Lower leg skin (tissue), 4 donors: ENCODE results near the gene PILRA. TPM values are rescaled to one million over a fixed set of nuclear protein-coding genes. Genes with fewer than 3 reads are reported as not detected.
"Not testable (repeated sequence)": the region's sequence is repeated elsewhere in the genome, so short reads cannot be mapped to it uniquely, and the experiment has no call there.

Experiments used
- DNase-seq, 2 donors: peaks; one replicate each; pipeline ENCODE4 v3.0.0-alpha.2; 2019; ENCODE audit warnings: low spot score in 2 of 2
- H3K4me3 ChIP-seq: fragments of 200-600 bp; sonication (generic); 2 replicates; pipeline ENCODE4 v1.5.1; 2017; ENCODE audit warnings: mild to moderate bottlenecking, low read depth; ENCODE audit not compliant: poor library complexity, severe bottlenecking
- POLR2A ChIP-seq, 2 donors: fragments of 450-650 bp; IDR thresholded peaks; one replicate each; pipeline ENCODE4 v1.6.1; 2016 to 2017; ENCODE audit warnings: antibody characterized with exemption in 2 of 2, mild to moderate bottlenecking in 1 of 2, moderate library complexity in 1 of 2
- WGBS, 2 donors: methylation state at CpG; one replicate each; pipeline ENCODE4 v1.1.5; 2018; 5-methylcytosine and 5-hydroxymethylcytosine counted together
- intact Hi-C: fragments of 100-400 bp; cut with DNase I; formaldehyde crosslinking; loops from one replicate; pipeline ENCODE4 v1.15.0; 2023; ENCODE audit warnings: low total_unique reads
- total RNA-seq, 4 donors: library from RNA; depleted of rRNA; stranded (reverse); fragments of >200 nt; gene quantifications; one replicate each; pipeline ENCODE4 v1.1.0, GENCODE V29; 2016
- TF ChIP-seq, protein P1 (sequence below), 3 donors: fragments of 450-650 bp; IDR thresholded peaks; one replicate each; pipeline ENCODE4 v1.5.1; 2016; ENCODE audit warnings: antibody characterized with exemption in 3 of 3, mild to moderate bottlenecking in 3 of 3, moderate library complexity in 2 of 3

Gene PILRA
- total RNA-seq, 4 donors from 2014 or later = 2.2 to 4.6 (median 3.4) TPM

GRCh38 chr7:100441641-100442535 lies 68.6 kb downstream of the PILRA start:
- WGBS, 2 donors = 87 to 92% methylated on average over 11 of the region's 11 CpGs
- intact Hi-C loops = no loop called here
- peak in 1 of 2 donors; percentile 65 for DNase-seq
- H3K4me3 ChIP-seq = no peak overlapping the region
- no peak for TF ChIP-seq POLR2A (IDR thresholded peaks at IDR 0.05)
- TF ChIP-seq, protein P1, sequence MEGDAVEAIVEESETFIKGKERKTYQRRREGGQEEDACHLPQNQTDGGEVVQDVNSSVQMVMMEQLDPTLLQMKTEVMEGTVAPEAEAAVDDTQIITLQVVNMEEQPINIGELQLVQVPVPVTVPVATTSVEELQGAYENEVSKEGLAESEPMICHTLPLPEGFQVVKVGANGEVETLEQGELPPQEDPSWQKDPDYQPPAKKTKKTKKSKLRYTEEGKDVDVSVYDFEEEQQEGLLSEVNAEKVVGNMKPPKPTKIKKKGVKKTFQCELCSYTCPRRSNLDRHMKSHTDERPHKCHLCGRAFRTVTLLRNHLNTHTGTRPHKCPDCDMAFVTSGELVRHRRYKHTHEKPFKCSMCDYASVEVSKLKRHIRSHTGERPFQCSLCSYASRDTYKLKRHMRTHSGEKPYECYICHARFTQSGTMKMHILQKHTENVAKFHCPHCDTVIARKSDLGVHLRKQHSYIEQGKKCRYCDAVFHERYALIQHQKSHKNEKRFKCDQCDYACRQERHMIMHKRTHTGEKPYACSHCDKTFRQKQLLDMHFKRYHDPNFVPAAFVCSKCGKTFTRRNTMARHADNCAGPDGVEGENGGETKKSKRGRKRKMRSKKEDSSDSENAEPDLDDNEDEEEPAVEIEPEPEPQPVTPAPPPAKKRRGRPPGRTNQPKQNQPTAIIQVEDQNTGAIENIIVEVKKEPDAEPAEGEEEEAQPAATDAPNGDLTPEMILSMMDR (IDR thresholded peaks at IDR 0.05) = no peak

DNA sequence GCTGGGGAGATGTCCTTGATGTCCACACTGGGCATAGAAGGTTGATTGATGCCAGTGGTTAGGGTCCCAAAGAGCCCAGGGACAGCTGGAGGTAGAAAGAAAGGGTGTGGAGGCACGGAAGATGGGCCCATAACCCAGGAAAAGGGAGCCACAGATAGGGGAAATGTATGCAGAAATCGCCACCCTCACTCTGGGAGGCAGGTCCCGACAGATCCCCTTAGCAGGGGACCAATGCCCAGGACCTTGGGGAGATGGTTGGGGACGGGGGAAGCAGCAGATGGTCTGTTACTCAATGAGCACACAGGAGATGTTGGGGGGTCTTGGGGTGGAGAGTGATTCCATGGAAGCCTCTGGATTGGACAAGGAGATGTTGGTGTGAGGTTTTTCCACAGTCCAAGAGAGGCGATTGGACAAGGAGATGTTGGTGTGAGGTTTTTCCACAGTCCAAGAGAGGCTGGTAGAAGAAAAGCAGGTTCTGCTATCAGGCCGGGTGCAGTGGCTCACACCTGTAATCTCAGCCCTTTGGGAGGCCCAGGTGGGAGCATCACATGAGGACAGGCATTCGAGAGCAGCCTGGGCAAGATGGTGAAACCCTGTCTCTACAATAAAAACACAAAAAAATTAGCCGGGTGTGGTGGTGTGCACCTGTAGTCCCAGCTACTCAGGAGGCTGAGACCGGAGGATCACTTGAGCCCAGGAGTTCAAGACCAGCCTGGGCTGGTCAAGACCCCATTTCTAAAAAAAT lies 70.0 kb downstream of the PILRA start:
- peak in 1 of 2 donors; percentile 78 for DNase-seq
- intact Hi-C loops = no loop called here

DNA sequence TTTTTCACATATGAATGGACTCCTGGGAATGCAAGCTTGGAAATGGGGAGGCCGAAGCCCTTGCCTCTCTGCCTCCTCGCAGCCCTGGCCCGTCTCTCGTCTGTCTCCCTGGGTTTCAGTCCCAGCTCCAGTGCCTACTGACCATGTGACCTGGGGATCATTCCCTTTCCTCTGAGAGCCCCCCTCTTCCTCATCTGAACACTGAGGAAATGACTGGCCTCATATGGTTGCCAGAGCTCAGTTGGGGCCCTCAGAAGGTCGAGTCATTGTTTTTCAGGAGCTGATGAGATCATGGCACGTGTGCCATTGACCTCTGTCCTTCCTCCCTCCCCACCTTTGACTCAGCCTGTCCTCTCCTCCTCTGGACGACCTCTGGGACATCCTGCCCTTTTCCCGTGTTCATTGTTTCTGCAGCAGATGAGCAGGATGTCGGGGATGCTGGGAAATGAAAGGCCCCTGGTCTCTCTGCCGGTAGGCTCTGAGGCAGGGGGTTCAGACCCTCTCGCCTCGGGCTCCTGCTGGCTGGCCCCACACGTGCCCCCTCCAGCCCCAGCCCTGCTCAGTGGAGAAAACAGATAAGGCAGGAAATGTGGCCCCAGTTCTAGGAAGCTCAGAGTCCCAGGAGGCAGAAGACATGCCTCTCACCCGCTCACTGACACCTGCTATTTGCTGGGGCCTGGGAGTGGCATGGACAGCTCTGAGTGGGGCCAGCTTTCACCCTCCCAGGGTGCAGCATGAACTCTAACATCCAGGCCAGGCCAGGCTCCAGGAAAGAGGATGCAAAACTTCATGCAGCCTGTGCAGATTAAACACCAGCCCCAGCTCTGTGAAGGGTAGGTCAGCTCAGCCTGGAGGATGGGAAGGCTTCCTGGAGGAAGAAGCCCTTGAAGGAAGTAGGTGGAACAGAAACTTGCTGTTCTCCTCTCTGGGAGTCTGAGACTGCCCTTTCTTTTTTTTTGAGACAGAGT lies 71.3 kb downstream of the PILRA start:
- TF ChIP-seq POLR2A (IDR thresholded peaks at IDR 0.05) = no peak
- TF ChIP-seq, protein P1 (IDR thresholded peaks at IDR 0.05) = peak in 1 of 3 donors; percentile 37
- DNase-seq = no peak
- WGBS, 2 donors = 31 to 56% methylated on average over 14 of the region's 14 CpGs
- H3K4me3 ChIP-seq = no peak overlapping the region
- intact Hi-C loops = no loop called here

More for the DNA sequence above, 70.0 kb downstream of the PILRA start:
- H3K4me3 ChIP-seq = no peak overlapping the region
- TF ChIP-seq, protein P1 (IDR thresholded peaks at IDR 0.05) = no peak
- TF ChIP-seq POLR2A (IDR thresholded peaks at IDR 0.05) = no peak
- WGBS, 2 donors = 91 to 93% methylated on average over 9 of the region's 9 CpGs

- WGBS, 2 donors = 47 to 80% methylated on average over 2 of the region's 2 CpGs
- intact Hi-C loops = no loop called here
- H3K4me3 ChIP-seq = no peak overlapping the region
- TF ChIP-seq, protein P1 (IDR thresholded peaks at IDR 0.05) = no peak
- no peak for TF ChIP-seq POLR2A (IDR thresholded peaks at IDR 0.05)
- DNase-seq = no peak
Observed at GRCh38 chr7:100446040-100446439, 72.8 kb downstream of the PILRA start.

DNA sequence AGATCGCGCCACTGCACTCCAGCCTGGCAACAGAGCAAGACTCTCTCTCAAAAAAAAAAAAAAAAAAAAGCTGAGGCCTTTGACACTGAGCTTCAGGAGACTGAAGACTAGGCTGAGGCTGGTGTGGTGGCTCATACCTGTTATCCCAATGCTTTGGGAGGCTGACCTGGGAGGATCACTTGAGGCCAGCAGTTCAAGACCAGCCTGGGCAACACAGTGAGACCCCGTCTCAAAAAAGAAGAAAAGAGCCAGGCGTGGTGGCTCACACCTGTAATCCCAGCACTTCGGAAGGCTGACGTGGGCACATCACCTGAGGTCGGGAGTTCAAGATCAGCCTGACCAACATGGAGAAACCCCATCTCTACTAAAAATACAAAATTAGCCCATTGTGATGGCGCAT lies 74.1 kb downstream of the PILRA start:
- H3K4me3 ChIP-seq, DNase-seq, intact Hi-C loops: not testable (repeated sequence)
- 93 to 97% methylated on average over 8 of the region's 8 CpGs for WGBS, 2 donors
